Esophagus squamous epithelium (tissue), 4 donors: ENCODE results near the gene SOX6.

ENCODE experiments used
- CTCF ChIP-seq, 6 experiments: fragments of 450-650 bp in 4 of 6; fragments of 200-600 bp in 2 of 6; sonication (generic) in 2 of 6; IDR thresholded peaks; one replicate each; pipeline ENCODE4 v1.5.1; 2016 to 2019; ENCODE audit warnings: antibody characterized with exemption in 6 of 6, mild to moderate bottlenecking in 4 of 6, moderate library complexity in 4 of 6
- POLR2A ChIP-seq, 4 donors: fragments of 450-650 bp; IDR thresholded peaks; one replicate each; pipeline ENCODE4 v1.6.1; 2017; ENCODE audit warnings: antibody characterized with exemption in 4 of 4, mild to moderate bottlenecking in 4 of 4, moderate library complexity in 3 of 4

DNA sequence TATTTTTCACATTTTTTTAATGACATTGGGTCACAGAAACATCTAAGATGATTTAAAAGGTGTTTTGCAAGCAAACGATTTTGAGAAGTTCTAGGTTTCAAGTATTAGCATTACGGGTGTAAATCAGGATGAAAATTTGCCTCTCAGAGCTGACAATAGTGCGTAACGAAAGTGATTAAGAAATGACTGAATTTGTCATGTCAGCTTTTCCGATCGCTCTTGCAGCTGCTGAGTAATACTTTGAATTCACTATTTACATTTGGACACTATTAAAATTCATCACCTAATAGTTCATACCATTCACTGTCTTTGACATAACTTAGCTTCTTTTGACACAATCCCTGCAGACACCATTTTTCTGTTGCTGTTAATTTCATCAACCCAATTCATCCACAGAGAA is 205.2 kb downstream of the SOX6 start:
- TF ChIP-seq CTCF (IDR thresholded peaks at IDR 0.05): no peak
- TF ChIP-seq POLR2A (IDR thresholded peaks at IDR 0.05): no peak
